A172 (cell line): ENCODE data around the gene RAB34. TPM values are rescaled to one million over a fixed set of nuclear protein-coding genes. Genes with fewer than 3 reads are reported as not detected.
A peak's percentile ranks its signal among the peaks of the same experiment; 100 is the strongest.
"Not testable (repeated sequence)": the region's sequence is repeated elsewhere in the genome, so short reads cannot be mapped to it uniquely, and the experiment has no call there.

Experiments used
- DNase-seq: peaks from one replicate; pipeline ENCODE4 v3.0.0-alpha.2; 2015; ENCODE audit warnings: low spot score
- total RNA-seq: library from RNA; depleted of rRNA; stranded (reverse); fragments of >200 nt; shearing (Covaris generic); gene quantifications from 2 replicates; pipeline ENCODE4 v1.2.3, GENCODE V29; 2014

Gene RAB34
- total RNA-seq, 1 experiment from 2014 or later, result 286 TPM

DNA sequence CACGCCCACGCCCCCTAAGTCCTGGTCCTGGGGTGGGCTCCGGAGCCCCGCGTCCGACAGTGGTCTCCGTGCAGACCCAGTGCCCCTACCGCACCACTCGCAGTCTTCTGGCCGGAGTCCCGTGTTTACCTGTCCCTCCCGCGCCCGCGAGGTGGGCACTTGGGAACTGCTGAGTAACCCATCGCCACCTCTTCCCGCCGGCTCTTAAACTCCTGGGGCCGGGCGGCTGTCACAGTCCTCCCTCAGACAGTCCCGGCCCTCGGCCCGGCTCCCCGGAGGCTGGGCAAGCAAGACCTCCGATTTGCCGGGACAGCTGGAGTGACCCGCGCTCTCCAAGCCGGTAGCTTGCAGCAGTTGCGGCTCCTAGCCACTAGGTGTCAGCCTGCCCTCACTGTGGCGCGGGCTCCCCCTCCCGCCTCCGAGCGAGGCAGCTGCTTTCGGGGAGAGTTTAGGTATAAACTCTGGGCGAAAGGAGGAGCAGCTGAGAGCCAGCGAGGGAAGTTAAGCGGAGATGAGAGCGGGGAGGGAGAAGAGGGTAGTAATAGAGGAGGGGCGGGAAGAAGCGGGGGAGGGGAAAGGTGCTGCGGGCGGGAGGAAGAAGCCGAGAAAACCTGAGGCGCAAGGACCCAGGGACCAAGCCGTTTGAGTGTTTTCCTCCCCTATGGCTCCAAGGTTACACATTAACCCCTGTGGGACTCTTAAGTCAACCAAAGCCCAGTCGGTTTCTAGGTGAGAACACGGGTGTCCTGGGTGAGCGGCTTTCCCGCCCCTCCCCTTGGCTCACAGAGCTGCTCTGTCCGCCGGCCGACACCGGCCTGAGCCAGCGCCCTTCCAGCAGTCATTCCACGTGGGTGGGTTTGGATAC, 9.2 kb upstream of the RAB34 start:
- peak; percentile 93 for DNase-seq

GRCh38 chr17:28726226-28726626, 8.6 kb upstream of the RAB34 start, which contains the start of gene TLCD1:
Gene TLCD1 (minus strand): TSS chr17:28726233. CDS start chr17:28726097, 136 bp downstream.
- peak; percentile 66 for DNase-seq

DNA sequence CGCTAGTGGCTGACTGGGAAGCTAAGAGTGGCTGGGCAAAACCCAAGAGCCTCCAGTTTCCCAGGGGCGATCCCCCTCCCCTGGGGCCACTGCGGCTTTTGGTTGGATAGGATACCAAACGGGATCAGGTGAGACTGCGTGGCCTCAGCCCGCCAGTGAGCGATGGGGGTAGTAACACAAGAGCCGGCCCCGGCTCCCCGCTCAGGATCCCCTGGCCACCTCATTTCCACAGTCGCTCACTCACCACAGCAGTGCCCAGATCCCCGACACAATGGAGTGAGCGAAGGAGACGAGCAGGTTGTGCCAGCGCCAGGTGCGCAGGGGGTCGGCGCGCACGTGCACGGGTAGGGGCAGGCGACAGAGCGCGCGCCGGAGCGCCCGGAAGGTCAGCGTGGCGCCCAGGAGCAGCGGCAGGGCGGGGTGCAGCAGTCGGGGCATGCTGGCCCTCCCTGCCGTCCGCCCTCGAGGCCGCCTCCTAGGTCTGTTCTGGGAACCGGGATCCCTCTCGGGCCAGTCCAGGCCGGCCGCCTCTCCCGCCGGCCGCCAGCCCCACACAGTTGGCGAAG, 8.1 kb upstream of the RAB34 start:
- DNase-seq, result peak; percentile 83

GRCh38 chr17:28725166-28725659, 7.5 kb upstream of the RAB34 start:
- DNase-seq, result peak; percentile 46

GRCh38 chr17:28724500-28725165, 7.0 kb upstream of the RAB34 start:
- DNase-seq, result no peak

DNA sequence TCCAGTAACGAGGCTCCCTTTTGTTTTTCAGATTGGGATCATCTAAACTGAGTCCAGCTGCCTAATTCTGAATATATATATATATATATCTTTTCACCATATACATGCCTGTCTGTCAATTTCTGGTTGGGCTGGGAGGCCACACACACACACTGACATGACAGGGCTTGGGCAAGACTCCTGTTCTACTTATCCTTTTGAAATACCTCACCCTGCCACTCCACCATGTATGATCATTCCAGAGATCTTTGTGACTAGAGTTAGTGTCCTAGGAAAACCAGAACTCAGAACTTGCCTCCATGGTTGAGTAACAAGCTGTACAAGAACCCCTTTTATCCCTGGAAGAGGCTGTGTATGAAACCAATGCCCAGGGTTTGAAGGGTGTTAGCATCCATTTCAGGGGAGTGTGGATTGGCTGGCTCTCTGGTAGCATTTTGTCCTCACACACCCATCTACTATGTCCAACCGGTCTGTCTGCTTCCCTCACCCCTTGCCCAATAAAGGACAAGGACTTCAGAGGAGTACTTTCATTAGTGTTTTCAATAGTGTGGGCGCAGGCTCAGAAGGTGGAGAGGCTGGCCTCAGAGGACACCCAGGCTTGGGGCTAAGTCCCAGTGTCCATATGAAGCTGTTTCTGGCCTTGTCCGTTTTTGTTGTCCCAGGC, 6.3 kb upstream of the RAB34 start:
- not testable (repeated sequence) for DNase-seq

- no peak for DNase-seq
These were observed 5.6 kb upstream of the RAB34 start for GRCh38 chr17:28723159-28723835.

- no peak for DNase-seq
These were observed 4.9 kb upstream of the RAB34 start for GRCh38 chr17:28722417-28723158.

DNA sequence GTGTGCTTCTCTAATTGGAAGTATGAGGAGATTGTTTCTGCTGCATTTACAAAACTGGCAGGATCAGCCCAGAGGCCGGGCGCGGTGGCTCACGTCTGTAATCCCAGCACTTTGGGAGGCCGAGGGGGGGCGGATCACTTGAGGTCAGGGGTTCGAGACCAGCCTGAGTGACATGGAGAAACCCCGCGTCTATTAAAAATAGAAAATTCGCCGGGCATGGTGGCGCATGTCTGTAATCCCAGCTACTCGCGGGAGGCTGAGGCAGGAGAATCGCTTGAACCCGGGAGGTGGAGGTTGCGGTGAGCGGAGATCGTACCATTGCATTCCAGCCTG, 3.3 kb upstream of the RAB34 start:
- DNase-seq, result not testable (repeated sequence)

GRCh38 chr17:28720247-28720996, 2.8 kb upstream of the RAB34 start:
- DNase-seq, result peak; percentile 42

DNA sequence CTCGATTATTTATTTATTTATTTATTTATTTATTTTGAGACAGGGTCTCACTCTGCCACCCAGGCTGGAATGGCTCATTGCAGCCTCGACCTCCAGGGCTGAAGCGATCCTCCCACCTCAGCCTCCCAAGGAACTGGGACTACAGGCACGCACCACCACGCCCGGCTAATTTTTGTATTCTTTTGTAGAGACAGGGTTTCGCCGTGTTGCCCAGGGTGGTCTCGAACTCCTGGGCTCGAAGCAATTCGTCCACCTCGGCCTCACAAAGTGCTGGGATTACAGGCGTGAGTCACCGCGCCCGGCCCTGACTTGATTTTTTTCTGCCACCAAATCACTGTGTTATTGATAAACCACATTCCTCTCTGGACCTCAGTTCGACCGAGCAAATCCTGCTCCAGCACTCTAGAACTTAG, 1.4 kb upstream of the RAB34 start:
- no peak for DNase-seq

- no peak for DNase-seq
These were observed 809 bp upstream of the RAB34 start for GRCh38 chr17:28718333-28719020.

DNA sequence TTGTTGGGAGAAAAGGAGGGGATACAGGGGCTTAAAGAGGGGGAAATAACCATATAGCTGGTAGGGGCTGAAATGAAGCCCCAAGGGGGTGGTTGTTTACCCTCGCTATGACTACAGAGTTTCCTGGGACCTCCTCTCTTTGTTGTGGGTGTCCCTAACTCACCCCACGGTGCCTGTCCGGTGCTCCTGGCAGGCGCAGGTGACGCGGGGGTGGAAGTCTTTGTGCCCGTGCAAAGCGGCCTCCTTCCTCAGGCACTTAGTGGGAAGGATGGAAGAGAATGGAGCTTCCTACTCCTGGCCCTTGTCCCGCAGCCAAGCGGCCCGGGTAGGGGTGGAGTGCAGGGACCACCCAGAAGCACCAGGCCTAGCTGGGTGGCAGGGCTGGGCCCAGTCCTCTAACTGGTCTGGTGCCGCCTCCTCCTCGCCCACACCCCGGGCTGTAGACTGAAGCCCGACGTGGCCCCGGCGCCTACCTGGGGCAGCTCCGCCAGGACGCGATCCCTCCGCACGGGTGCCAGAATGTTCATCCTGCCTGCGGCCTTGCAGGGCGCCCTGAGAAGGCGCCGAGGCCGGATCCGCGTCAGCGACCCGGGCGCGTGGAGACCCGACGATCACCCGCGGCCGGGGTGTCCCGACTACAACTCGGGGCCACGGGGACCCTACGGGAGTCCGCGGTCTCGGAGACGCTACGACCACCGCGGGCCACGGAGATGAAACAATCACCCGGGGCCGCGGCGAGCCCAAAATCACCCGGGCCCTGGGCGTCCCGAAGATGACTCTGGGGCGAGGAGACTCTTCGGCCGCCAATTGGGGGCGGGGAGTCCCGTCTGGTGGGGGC, 709 bp downstream of the RAB34 start:
- no peak for DNase-seq

DNA sequence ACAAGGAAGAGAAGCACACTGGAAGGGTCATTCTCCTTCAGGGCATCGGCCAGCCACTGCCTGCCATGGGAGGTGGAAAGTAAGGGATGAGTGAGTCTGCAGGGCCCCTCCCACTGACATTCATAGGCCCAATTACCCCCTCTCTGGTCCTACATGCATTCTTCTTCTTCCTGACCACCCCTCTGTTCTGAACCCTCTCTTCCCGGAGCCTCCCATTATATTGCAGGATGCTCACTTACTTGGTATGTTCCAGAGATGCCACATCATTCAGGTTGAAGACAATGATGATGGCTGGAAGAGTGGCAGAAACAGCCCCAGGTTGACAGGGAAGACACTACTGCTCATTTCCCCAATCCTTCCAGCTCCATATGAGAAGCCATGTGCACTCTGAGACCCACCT, 2.5 kb downstream of the RAB34 start:
- DNase-seq, result no peak

DNA sequence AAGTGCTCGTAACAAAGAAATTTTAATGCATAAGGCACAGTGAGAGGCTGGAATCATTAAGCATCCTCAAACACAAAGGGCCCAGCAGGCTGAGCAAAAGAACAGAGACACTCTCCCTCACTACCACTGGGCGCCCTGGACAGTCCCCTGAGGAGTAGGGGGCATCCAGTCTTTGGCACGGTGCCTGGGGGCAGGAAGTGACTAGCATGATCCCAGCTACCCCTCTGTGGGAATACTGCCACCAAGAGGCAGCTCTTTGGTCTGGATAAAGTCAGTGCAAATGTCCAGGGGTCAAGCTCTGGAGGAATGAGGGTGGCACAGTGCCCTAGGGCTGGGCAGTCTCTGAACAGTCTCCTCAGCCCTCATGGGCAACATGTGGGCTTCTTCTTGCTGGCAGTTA, 3.4 kb downstream of the RAB34 start:
- DNase-seq, result no peak

- no peak for DNase-seq
These were observed 4.8 kb downstream of the RAB34 start for GRCh38 chr17:28712705-28713415.

DNA sequence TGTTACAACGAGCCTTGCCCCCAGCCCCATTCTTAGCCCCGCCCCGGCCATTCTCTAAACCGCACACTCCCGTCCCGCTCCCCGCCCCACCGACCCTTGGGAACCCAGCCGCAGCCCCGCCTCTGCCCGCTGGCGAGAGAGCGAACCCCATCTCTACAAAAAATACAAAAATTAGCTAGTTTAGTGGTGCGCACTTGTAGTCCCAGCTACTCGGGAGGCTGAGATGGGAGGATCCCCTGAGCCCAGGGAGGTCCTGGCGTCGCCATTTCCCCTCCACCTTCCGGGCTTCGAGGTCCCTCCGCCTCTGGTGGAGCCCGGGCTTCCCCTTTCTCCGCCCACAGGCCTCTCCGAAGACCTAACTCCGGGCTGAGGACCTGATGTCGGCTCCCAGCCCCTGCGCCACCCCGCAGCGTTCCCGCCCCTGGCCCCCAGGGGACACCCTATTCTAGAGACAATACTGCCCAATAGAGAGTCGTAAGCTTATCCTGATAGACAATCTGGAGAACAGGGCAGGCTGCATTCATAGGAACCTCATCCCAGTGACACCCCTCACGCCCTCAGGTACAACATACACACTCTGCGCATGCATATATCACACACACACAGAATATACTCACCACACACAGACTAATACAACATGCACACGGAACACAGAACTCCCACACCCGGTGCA, 5.5 kb downstream of the RAB34 start:
- DNase-seq, result no peak

GRCh38 chr17:28711723-28712031, 6.0 kb downstream of the RAB34 start, which contains the start of gene PROCA1:
Gene PROCA1 (minus strand): TSS chr17:28711888. CDS start chr17:28711660, 228 bp downstream.
- no peak for DNase-seq
